Adrenal gland (tissue), 5 donors: Measurements from ENCODE around the gene LTC4S.
A peak's percentile ranks its signal among the peaks of the same experiment; 100 is the strongest.

Experiments used
- POLR2A ChIP-seq, 2 donors: fragments of 450-650 bp; IDR thresholded peaks; one replicate each; pipeline ENCODE4 v1.6.1; 2017; ENCODE audit warnings: antibody characterized with exemption in 2 of 2, mild to moderate bottlenecking in 2 of 2, moderate library complexity in 1 of 2
- TF ChIP-seq, protein P1 (sequence below), 6 experiments: fragments of 450-650 bp in 4 of 6; fragments of 200-600 bp in 2 of 6; sonication (generic) in 1 of 6; IDR thresholded peaks; 1 replicate in 5 of 6; 2 replicates in 1 of 6; pipeline versions ENCODE4 v1.5.1 to v1.8.0; 2016 to 2021; ENCODE audit warnings: antibody characterized with exemption in 6 of 6, mild to moderate bottlenecking in 2 of 6, moderate library complexity in 1 of 6
- donor health status: DM: no; HTN: no; CAD: no.

- TF ChIP-seq, protein P1, sequence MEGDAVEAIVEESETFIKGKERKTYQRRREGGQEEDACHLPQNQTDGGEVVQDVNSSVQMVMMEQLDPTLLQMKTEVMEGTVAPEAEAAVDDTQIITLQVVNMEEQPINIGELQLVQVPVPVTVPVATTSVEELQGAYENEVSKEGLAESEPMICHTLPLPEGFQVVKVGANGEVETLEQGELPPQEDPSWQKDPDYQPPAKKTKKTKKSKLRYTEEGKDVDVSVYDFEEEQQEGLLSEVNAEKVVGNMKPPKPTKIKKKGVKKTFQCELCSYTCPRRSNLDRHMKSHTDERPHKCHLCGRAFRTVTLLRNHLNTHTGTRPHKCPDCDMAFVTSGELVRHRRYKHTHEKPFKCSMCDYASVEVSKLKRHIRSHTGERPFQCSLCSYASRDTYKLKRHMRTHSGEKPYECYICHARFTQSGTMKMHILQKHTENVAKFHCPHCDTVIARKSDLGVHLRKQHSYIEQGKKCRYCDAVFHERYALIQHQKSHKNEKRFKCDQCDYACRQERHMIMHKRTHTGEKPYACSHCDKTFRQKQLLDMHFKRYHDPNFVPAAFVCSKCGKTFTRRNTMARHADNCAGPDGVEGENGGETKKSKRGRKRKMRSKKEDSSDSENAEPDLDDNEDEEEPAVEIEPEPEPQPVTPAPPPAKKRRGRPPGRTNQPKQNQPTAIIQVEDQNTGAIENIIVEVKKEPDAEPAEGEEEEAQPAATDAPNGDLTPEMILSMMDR (IDR thresholded peaks at IDR 0.05) = peak in 1 of 6 experiments; percentile 5
- peak; percentile 72 to 75 for TF ChIP-seq POLR2A (IDR thresholded peaks at IDR 0.05)
Observed at GRCh38 chr5:179806250-179807048, 12.7 kb downstream of the LTC4S start, which contains the start of gene MGAT4B.
